ENCODE data around the gene AGRP. TPM values are rescaled to one million over a fixed set of nuclear protein-coding genes. Genes with fewer than 3 reads are reported as not detected.

Gene AGRP
- total RNA-seq, 1 donor from 2014 or later = not detected

- DNase-seq (ENCODE audit: low read depth, low spot score) = no peak
Observed at GRCh38 chr16:67463691-67464090, 19.7 kb downstream of the AGRP start.

DNA sequence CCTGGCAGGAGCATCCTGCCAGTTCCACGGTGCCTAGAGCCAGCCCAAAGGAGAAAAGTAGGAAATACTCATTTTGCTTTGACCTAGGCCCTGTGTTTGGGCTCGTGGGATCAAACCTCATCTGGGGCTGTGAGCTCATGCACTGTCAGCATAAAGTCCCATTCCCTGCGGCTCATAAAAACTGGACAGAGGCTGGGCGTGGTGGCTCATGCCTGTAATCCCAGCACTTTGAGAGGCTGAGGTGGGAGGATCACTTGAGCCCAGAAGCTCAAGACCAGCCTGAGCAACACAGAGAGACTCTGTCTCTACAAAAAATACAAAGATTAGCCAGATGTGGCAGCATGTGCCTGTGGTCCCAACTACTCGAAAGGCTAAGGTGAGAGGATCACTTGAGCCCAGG, 20.3 kb downstream of the AGRP start:
- no peak for DNase-seq (ENCODE audit: low read depth, low spot score)

DNA sequence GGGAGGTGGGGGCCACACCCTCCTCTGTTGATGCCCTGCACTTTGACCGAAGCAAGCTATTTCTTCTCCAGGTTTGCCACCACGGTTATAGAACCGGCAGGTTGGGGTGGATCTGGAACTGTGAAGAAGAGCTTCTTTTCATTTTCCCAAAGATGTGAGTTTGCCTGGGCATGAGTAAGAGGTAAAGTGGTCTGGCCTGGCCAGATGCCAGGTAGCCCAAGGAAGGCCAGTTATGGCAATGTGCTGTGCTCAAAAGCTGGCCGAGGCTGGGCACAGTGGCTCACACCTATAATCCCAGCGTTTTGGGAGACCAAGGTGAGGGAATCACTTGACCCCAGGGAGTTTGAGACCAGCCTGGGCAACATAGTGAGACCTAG, 21.1 kb downstream of the AGRP start:
- no peak for DNase-seq (ENCODE audit: low read depth, low spot score)

GRCh38 chr16:67461600-67462278, 21.6 kb downstream of the AGRP start:
- DNase-seq (ENCODE audit: low read depth, low spot score) = no peak

DNA sequence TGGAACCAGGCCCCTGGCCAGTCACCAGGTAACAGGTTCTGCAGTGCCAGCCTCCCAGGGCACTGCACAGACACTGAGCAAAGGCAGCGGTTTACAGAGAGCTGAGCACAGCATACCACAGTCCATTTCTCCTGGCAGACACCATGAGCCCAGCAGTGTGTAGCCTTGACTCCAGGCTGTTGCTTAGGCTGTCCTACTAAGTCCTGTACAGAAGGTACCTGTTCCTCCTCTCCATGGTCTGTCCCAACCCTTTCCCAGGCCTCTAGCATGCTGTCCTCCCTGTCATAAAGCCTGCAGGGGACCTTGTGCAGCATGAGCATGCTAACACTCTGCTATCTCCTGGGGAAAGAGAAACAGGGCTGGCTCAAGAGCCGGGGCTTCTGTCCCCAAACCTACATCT, 22.4 kb downstream of the AGRP start:
- DNase-seq (ENCODE audit: low read depth, low spot score) = no peak

- DNase-seq (ENCODE audit: low read depth, low spot score) = no peak
Observed at GRCh38 chr16:67460168-67460567, 23.2 kb downstream of the AGRP start.

- no peak for DNase-seq (ENCODE audit: low read depth, low spot score)
Observed at GRCh38 chr16:67459861-67460150, 23.5 kb downstream of the AGRP start.

DNA sequence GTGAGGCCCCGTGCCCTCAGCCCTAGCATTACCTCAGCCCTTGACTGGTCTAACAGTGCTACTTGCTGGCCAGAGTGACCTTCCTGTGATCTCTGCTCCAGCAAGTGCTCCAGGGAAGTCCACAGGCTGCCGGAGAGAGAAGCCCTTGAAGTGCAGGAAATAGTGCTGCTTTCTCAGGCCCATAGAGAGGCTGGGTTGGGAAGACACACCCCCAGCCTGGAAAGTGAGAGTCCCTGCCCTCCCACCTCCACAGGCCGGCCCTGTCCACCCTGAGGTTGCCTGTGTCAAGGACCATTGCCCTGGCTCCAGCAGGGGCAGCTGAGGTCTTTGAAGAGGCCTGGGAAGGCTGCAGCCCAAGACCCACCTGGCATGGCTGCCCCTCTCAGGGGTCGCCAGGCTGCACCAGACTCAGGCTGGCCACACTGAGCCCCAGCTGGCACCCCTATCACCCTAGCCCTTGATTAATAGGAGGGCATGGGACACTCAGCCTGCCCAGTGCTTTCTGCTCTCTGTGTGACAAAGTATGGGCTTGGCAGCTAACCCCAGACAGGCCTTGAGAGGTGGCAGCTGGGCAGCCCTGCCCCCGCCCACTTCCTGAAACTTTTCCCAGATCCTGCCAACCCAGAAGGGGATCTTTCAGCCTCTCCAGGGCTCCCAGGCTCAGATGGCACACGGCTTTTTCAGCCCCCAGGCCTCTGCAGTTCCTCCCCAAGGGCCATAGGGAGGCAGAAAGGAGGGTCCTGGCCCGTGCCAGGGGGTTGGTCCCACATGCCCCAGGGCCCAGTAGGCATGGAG, 24.1 kb downstream of the AGRP start:
- no peak for DNase-seq (ENCODE audit: low read depth, low spot score)

DNA sequence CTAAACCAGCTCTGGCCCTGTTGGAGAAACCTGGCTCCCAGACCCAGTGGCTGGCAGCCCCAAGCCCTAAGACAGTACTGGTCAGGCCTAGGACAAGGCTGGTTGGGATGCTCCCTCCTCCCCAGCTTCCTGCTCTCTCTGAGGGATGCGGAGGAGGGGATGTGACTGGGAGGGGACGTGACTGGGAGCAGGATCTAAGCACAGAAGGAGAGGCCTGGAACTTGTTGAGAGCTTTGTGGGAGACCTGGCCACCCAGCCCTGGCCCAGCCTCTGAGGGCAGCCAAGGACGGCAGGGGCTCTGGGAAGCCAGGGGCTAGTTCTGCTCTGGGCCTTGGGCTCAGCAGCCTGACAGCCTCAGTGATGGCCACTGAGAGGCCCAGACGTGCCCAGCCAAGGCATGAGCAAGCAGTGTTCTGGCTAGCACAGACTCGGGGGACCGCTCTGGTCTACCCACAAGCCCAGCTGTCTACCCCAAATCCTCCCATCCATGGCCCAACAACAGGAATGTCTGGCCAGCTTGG, 25.2 kb downstream of the AGRP start:
- DNase-seq (ENCODE audit: low read depth, low spot score) = no peak

GRCh38 chr16:67457611-67458010, 25.7 kb downstream of the AGRP start:
- no peak for DNase-seq (ENCODE audit: low read depth, low spot score)

- DNase-seq (ENCODE audit: low read depth, low spot score) = peak; percentile 13
Observed at GRCh38 chr16:67456391-67457081, 26.8 kb downstream of the AGRP start.

GRCh38 chr16:67454852-67455251, 28.5 kb downstream of the AGRP start:
- DNase-seq (ENCODE audit: low read depth, low spot score) = no peak

DNA sequence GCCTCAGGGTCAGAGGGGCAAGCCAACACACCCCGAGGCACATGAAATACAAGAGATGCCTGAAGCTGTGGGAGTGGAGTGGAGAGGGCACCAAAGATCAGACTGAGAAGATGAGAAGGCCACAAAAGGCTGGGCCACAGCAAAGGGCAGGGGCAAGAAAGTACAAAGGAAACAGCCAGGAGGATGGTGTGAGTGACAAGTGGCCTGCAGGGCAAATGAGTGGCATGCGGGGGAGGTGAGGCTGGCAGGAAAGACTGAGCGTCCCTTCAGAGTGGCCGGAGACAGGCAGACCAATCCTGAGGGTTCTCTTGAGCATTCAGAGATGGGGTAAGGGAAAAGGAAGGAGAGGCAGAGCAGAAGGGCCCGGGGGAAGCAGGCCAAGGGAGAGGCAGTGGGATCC, 29.2 kb downstream of the AGRP start:
- no peak for DNase-seq (ENCODE audit: low read depth, low spot score)

DNA sequence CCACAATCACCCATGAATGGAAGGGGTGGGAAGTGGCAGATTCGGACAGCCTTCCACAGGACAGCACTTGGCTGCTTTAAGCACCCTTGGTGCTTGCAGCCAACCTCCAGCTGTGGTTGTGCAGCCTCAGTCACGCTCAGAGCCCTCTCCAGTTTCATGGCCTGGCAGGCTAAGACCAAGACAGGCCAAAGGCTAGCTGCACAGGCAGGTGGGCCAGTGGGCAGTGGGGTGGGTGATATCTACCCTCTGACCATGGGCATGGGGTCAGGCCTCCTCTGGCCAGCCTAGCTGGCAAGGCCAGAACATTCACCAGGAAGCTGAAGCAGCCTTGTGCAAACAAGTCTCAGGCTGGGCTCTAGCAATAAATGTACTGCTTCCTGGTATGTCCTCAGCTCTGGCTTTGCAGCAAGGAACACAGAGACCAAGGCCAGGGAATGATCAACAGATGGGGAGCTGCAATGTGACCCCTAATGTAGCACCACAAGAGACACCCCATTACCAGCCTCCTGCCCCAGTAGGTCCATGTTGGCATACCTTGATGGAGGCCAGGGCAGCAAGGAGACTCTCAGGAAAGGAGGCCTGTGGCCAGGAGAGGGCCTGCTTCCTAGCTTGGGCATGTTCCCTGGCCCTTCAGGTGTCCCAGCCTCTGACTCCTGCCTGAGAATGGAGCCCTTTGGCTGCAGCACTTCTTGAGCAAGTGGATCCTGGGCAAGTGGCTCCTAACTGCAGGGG, 31.5 kb downstream of the AGRP start:
- DNase-seq (ENCODE audit: low read depth, low spot score) = no peak

DNA sequence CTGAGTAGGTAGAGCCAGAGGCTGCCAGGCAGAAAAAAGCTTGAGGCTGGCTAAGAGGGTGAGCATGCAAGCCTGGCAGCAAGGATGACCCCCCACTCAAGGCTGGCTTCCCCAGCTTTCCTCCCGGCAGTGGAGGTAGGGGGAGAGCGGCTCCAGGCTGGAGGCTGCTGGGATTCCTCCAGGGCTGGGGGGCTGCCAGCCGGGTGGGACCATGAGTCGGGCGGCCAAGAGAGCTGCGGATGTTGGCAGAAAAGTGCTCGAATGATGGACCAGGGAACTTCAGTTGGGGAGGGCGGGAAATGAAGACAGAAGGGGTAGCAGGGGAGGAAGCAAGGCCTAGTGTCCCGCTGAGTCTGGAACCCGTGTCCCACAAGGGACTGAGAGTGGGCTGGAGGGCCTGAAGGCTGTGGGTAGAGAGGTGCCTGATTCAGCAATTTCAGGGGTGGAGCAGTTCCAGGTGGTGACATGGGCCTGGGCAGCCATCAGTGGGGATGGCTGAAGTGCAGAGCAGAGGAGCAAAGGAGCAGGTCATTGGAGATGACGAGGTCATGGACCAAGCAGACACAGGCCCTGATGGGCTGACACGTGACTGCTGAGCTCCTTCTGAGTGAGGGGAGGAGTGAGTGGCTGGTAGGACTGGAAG, 32.2 kb downstream of the AGRP start:
- no peak for DNase-seq (ENCODE audit: low read depth, low spot score)

- DNase-seq (ENCODE audit: low read depth, low spot score) = no peak
Observed at GRCh38 chr16:67449739-67450138, 33.6 kb downstream of the AGRP start.

DNA sequence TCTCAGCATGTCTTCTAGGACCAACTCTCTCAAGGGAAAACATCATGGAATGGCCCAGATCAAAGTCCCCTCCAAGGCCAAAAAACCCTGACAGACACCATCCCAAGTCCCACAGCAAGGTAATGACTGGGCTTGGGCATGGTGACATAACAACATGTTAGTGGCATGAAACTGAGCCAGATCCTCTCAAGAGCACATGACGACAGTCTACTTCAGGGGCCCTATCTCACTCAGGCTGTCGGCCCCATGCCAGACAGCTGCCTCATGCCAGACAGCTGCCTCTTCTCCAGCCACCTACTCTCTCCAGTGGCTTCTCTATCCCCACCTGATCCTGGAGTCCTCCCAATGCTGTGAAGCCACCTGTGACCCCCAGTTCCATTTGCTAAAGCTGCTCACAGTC, 34.0 kb downstream of the AGRP start:
- no peak for DNase-seq (ENCODE audit: low read depth, low spot score)

DNA sequence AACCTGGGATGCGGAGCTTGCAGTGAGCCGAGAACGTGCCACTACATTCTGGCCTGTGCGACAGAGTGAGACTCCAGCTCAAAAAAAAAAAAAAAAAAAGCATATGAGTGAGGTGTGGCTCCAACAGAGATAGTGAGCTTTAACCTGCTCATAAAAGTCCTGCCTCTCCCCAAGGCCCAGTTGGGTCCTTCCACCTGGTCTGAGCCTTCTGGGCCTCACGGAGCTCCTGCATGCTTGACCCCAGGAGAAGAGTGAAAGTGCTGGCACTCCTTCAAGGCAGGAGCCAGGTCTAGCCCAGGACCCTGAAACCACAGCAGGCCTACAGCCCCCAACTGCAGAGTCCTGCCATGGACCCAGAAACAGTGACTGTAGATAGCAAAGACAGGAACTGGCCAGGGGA, 34.8 kb downstream of the AGRP start:
- no peak for DNase-seq (ENCODE audit: low read depth, low spot score)

DNA sequence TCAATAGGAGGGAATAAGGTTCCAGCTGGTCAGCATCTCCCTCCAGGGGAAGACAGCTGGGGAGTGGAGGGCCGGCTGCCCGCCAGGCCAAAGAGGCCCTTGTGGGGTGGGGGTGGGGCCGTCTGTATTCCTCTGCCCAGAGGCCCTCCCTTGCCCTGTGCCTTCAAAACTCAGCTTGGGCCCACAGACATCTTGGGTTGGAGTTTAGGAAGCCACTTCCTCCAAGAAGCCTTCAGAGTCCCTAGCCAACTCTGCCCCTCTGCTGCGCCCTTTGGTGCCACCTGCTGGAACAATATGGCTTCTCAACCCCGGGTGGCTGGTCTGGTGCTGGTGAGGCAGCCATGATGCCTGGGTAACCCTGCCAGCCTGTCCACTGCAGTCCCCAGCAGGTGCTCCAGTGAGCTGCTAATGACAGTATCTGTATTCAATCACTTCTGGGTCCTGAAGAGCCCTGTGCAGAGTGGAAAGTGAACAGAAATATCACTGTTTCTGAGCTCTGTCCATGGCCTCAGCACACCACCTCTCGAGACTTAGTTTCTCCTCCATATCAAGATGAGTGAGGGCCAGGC, 35.8 kb downstream of the AGRP start:
- no peak for DNase-seq (ENCODE audit: low read depth, low spot score)

- DNase-seq (ENCODE audit: low read depth, low spot score) = no peak
Observed at GRCh38 chr16:67446968-67447507, 36.3 kb downstream of the AGRP start.
